Measurements from ENCODE around the gene CTDSP2. TPM values are rescaled to one million over a fixed set of nuclear protein-coding genes. Genes with fewer than 3 reads are reported as not detected.

CTDSP2 gene
- total RNA-seq, 4 donors from 2014 or later: 87.5 to 196 (median 128) TPM

GRCh38 chr12:57841445-57841844 lies 5.1 kb downstream of the CTDSP2 start:
- TF ChIP-seq CTCF (IDR thresholded peaks at IDR 0.05) (no peak), POLR2A (IDR thresholded peaks at IDR 0.05) (no peak)
- Histone ChIP-seq H3K4me1 (peaks cover 22 to 80% (median 56%) of the 10 kb centered on the region in 4 donors), H3K36me3 (peaks cover 0 to 3% (median 0%) of the 10 kb centered on the region in 3 donors), H3K4me3 (peak overlapping the region in 1 of 4 donors; percentile 99), H3K9me3 (no peaks in the 10 kb centered on the region), H3K27ac (peak overlapping the region in 2 of 4 donors; percentile 3 to 28), H3K27me3 (no peaks in the 10 kb centered on the region)
- no peak for DNase-seq

- DNase-seq: no peak
- Histone ChIP-seq H3K4me3 (peak overlapping the region in 1 of 4 donors; percentile 7), H3K36me3 (peaks cover 0 to 3% (median 0%) of the 10 kb centered on the region in 3 donors), H3K4me1 (peaks cover 22 to 87% (median 63%) of the 10 kb centered on the region in 4 donors), H3K27me3 (no peaks in the 10 kb centered on the region), H3K9me3 (no peaks in the 10 kb centered on the region), H3K27ac (peak overlapping the region in 1 of 4 donors; percentile 3)
- no peak for TF ChIP-seq POLR2A (IDR thresholded peaks at IDR 0.05)
- TF ChIP-seq CTCF (IDR thresholded peaks at IDR 0.05): no peak
Observed at GRCh38 chr12:57840726-57841125, 5.8 kb downstream of the CTDSP2 start.

- TF ChIP-seq POLR2A (IDR thresholded peaks at IDR 0.05): no peak
- no peak for TF ChIP-seq CTCF (IDR thresholded peaks at IDR 0.05)
Observed at GRCh38 chr12:57839996-57840395, 6.5 kb downstream of the CTDSP2 start.

GRCh38 chr12:57838594-57839302 lies 7.8 kb downstream of the CTDSP2 start:
- Histone ChIP-seq H3K4me1 (peaks cover 22 to 100% (median 78%) of the 10 kb centered on the region in 4 donors), H3K36me3 (peaks cover 0 to 3% (median 0%) of the 10 kb centered on the region in 3 donors), H3K4me3 (peak overlapping the region in 1 of 4 donors; percentile 9), H3K27me3 (no peaks in the 10 kb centered on the region), H3K9me3 (no peaks in the 10 kb centered on the region), H3K27ac (peak overlapping the region; percentile 25 to 71 (median 50))
- no peak for TF ChIP-seq POLR2A (IDR thresholded peaks at IDR 0.05)
- no peak for TF ChIP-seq CTCF (IDR thresholded peaks at IDR 0.05)
- peak in 1 of 3 donors; percentile 27 for DNase-seq

More at GRCh38 chr12:57839996-57840395, 6.5 kb downstream of the CTDSP2 start:
- Histone ChIP-seq H3K4me1 (peaks cover 22 to 95% (median 70%) of the 10 kb centered on the region in 4 donors), H3K4me3 (peak overlapping the region in 1 of 4 donors; percentile 7), H3K36me3 (peaks cover 0 to 3% (median 0%) of the 10 kb centered on the region in 3 donors), H3K27ac (peak overlapping the region in 3 of 4 donors; percentile 1 to 57 (median 42)), H3K9me3 (no peaks in the 10 kb centered on the region), H3K27me3 (no peaks in the 10 kb centered on the region)
- DNase-seq: no peak

GRCh38 chr12:57837864-57838562 lies 8.5 kb downstream of the CTDSP2 start:
- Histone ChIP-seq H3K4me3 (peak overlapping the region in 1 of 4 donors; percentile 6), H3K4me1 (peaks cover 22 to 100% (median 79%) of the 10 kb centered on the region in 4 donors), H3K9me3 (no peaks in the 10 kb centered on the region), H3K27ac (peak overlapping the region; percentile 25 to 71 (median 50)), H3K36me3 (peaks cover 0 to 3% (median 0%) of the 10 kb centered on the region in 3 donors), H3K27me3 (no peaks in the 10 kb centered on the region)
- TF ChIP-seq POLR2A (IDR thresholded peaks at IDR 0.05) (no peak), CTCF (IDR thresholded peaks at IDR 0.05) (no peak)
- DNase-seq: no peak
